Right atrium auricular region (tissue), 2 donors: ENCODE measurements around the gene LAMC1. TPM values are rescaled to one million over a fixed set of nuclear protein-coding genes. Genes with fewer than 3 reads are reported as not detected.

ENCODE experiments used
- DNase-seq: peaks from one replicate; pipeline ENCODE4 v3.0.0-alpha.2; 2019; ENCODE audit warnings: low spot score
- H3K27ac ChIP-seq, 2 donors: fragments of 200-600 bp; sonication (generic); 1 replicate in 1 of 2; 2 replicates in 1 of 2; pipeline ENCODE4 v1.5.1; 2016 to 2019
- H3K27me3 ChIP-seq, 2 donors: fragments of 200-600 bp; sonication (generic); one replicate each; pipeline versions ENCODE4 v1.5.1 to v1.6.0; 2017 to 2019
- H3K36me3 ChIP-seq: fragments of 200-600 bp; sonication (generic); one replicate; pipeline ENCODE4 v1.5.1; 2016
- H3K4me1 ChIP-seq, 2 donors: fragments of 200-600 bp; sonication (generic); one replicate each; pipeline versions ENCODE4 v1.5.1 to v1.6.0; 2017 to 2019
- H3K4me3 ChIP-seq, 2 donors: fragments of 200-600 bp; sonication (generic); 1 replicate in 1 of 2; 2 replicates in 1 of 2; pipeline ENCODE4 v1.5.1; 2017 to 2019; ENCODE audit warnings: mild to moderate bottlenecking in 1 of 2, moderate library complexity in 1 of 2
- H3K9me3 ChIP-seq, 2 donors: fragments of 200-600 bp; sonication (generic); one replicate each; pipeline ENCODE4 v1.5.1; 2019
- CTCF ChIP-seq, 2 donors: fragments of 200-600 bp; sonication (generic); IDR thresholded peaks; one replicate each; pipeline ENCODE4 v1.5.1; 2019; ENCODE audit warnings: antibody characterized with exemption in 2 of 2
- total RNA-seq, 2 donors: library from RNA; depleted of rRNA; stranded (reverse); fragments of >200 nt; gene quantifications; one replicate each; pipeline ENCODE4 v1.1.0, GENCODE V29; 2016

LAMC1 gene
- total RNA-seq, 2 donors from 2014 or later: 154 to 159 TPM

DNA sequence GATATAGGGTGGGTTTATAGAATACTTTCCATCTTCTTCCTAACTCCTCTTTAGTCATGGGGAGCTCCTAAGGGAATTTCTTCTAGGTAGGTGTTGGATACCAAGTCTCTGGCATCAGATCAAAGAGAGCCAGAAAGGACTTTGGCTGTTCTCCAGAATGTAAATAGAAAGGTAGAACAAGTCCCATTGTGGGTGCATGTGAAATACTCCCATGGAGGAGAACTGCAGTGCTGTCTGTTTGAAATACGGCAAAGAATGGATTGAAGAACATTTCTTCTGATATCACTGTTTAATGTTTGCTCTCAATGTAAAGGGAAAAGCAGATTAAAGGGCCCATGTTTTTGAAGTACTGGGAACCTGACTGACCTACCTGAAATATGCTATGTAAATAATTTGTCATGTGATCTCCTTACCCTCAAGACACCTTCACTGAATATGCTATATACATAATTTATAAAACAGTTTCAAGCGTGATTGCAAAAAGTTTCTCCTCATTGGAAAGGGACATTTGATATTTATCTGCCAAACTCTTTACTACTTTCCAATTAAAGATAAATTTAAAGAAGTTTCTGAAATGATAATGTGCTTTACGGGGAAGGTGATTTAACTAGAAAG, 65.9 kb downstream of the LAMC1 start:
- peak overlapping the region in 1 of 2 donors; percentile 37 for H3K27ac ChIP-seq
- DNase-seq: no peak
- no peaks in the 10 kb centered on the region for H3K36me3 ChIP-seq
- peaks cover 0 to 51% of the 10 kb centered on the region in 2 donors for H3K4me1 ChIP-seq
- no peak for TF ChIP-seq CTCF (IDR thresholded peaks at IDR 0.05)
- H3K4me3 ChIP-seq: no peak overlapping the region
- H3K9me3 ChIP-seq: no peaks in the 10 kb centered on the region
- no peaks in the 10 kb centered on the region for H3K27me3 ChIP-seq

- Histone ChIP-seq H3K27me3 (no peaks in the 10 kb centered on the region), H3K4me1 (peaks cover 0 to 53% of the 10 kb centered on the region in 2 donors), H3K4me3 (no peak overlapping the region), H3K27ac (peak overlapping the region; percentile 37 to 50), H3K9me3 (no peaks in the 10 kb centered on the region), H3K36me3 (no peaks in the 10 kb centered on the region)
- no peak for TF ChIP-seq CTCF (IDR thresholded peaks at IDR 0.05)
- peak; percentile 71 for DNase-seq
These were observed 67.3 kb downstream of the LAMC1 start for GRCh38 chr1:183090391-183091006.

- Histone ChIP-seq H3K27ac (peak overlapping the region; percentile 37 to 50), H3K36me3 (no peaks in the 10 kb centered on the region), H3K4me1 (peaks cover 0 to 60% of the 10 kb centered on the region in 2 donors), H3K4me3 (no peak overlapping the region), H3K27me3 (no peaks in the 10 kb centered on the region), H3K9me3 (no peaks in the 10 kb centered on the region)
- no peak for TF ChIP-seq CTCF (IDR thresholded peaks at IDR 0.05)
- no peak for DNase-seq
These were observed 68.0 kb downstream of the LAMC1 start for GRCh38 chr1:183091181-183091580.

GRCh38 chr1:183092350-183092749, 69.1 kb downstream of the LAMC1 start:
- Histone ChIP-seq H3K36me3 (no peaks in the 10 kb centered on the region), H3K4me1 (peaks cover 0 to 64% of the 10 kb centered on the region in 2 donors), H3K27me3 (no peaks in the 10 kb centered on the region), H3K4me3 (no peak overlapping the region), H3K27ac (no peak overlapping the region), H3K9me3 (no peaks in the 10 kb centered on the region)
- DNase-seq: no peak
- no peak for TF ChIP-seq CTCF (IDR thresholded peaks at IDR 0.05)

GRCh38 chr1:183093066-183093668, 69.9 kb downstream of the LAMC1 start:
- no peak for DNase-seq
- no peaks in the 10 kb centered on the region for H3K27me3 ChIP-seq

More at GRCh38 chr1:183093066-183093668, 69.9 kb downstream of the LAMC1 start:
- Histone ChIP-seq H3K27ac (peak overlapping the region in 1 of 2 donors; percentile 12), H3K9me3 (no peaks in the 10 kb centered on the region), H3K4me3 (no peak overlapping the region), H3K36me3 (no peaks in the 10 kb centered on the region), H3K4me1 (peaks cover 0 to 73% of the 10 kb centered on the region in 2 donors)
- TF ChIP-seq CTCF (IDR thresholded peaks at IDR 0.05): no peak
